GM19193 (cell line): ENCODE measurements around the gene DLX1.

Experiments
- POLR2A ChIP-seq: IDR thresholded peaks from 4 replicates; pipeline ENCODE4 v1.6.1; 2011; ENCODE audit not compliant: insufficient read depth, insufficient read length; ENCODE audit errors: extremely low read depth

The DLX1 gene

GRCh38 chr2:172085460-172086159 lies at the start of gene DLX1:
TSS of gene DLX1 (plus strand) at chr2:172085507. CDS start at chr2:172085678, 171 bp downstream.
- no peak for TF ChIP-seq POLR2A

GRCh38 chr2:172038121-172038520 lies 47.2 kb upstream of the DLX1 start:
- no peak for TF ChIP-seq POLR2A

- no peak for TF ChIP-seq POLR2A
These were observed 46.7 kb upstream of the DLX1 start for GRCh38 chr2:172038604-172039003.

GRCh38 chr2:172039011-172039704 lies 46.1 kb upstream of the DLX1 start:
- TF ChIP-seq POLR2A: no peak

GRCh38 chr2:172040311-172040710 lies 45.0 kb upstream of the DLX1 start:
- no peak for TF ChIP-seq POLR2A

GRCh38 chr2:172046080-172046678 lies 39.1 kb upstream of the DLX1 start:
- TF ChIP-seq POLR2A: no peak

- TF ChIP-seq POLR2A: no peak
These were observed 38.3 kb upstream of the DLX1 start for GRCh38 chr2:172046866-172047565.

GRCh38 chr2:172047566-172048507 lies 37.5 kb upstream of the DLX1 start:
- no peak for TF ChIP-seq POLR2A

- TF ChIP-seq POLR2A: no peak
These were observed 36.5 kb upstream of the DLX1 start for GRCh38 chr2:172048508-172049503.

- TF ChIP-seq POLR2A: no peak
These were observed 35.7 kb upstream of the DLX1 start for GRCh38 chr2:172049567-172050120.

GRCh38 chr2:172050479-172051125 lies 34.7 kb upstream of the DLX1 start:
- TF ChIP-seq POLR2A: no peak
